ENCODE data around the gene HSPA4. TPM values are rescaled to one million over a fixed set of nuclear protein-coding genes. Genes with fewer than 3 reads are reported as not detected.
"Not testable (repeated sequence)": the region's sequence is repeated elsewhere in the genome, so short reads cannot be mapped to it uniquely, and the experiment has no call there.

Gene HSPA4
- polyA plus RNA-seq, 12 donors = 55.1 to 102 (median 89.8) TPM; not detected in 1

DNA sequence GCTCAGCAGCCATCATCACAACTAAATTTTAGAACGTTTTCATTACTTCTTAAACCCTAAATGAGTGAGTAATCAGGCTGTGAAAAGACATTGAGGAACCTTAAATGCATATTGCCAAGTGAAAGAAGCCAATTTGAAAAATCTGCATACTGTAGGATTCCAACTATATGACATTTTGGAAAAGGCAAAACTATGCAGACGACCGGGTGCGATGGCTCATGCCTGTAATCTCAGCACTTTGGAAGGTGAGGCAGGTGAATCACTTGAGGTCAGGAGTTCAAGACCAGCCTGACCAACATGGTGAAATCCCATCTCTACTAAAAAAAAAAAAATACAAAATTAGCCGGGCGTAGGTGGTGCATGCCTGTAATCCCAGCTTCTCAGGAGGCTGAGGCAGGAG, 33.4 kb downstream of the HSPA4 start:
- not testable (repeated sequence) for DNase-seq

DNA sequence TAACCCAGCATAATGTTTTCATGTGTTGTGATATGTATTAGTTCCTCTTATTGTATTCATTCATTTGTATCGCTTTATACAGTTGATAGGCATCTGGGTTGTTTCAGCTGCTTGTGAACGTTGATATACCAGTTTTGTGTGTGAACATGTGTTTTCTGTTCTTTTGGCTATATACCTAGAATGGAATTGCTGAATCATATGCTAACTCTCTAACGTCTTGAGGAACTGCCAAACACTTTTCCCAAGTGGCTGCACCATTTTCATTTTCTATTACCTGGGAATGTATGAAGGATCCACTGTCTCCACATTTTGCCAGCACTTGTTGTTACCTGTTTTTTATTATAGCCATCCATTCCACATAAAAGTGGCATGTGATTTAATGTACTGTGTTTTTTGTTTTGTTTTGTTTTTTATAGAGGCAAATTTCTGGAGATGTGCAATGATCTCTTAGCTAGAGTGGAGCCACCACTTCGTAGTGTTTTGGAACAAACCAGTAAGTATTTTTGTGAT, 34.6 kb downstream of the HSPA4 start:
- no peak for DNase-seq

DNA sequence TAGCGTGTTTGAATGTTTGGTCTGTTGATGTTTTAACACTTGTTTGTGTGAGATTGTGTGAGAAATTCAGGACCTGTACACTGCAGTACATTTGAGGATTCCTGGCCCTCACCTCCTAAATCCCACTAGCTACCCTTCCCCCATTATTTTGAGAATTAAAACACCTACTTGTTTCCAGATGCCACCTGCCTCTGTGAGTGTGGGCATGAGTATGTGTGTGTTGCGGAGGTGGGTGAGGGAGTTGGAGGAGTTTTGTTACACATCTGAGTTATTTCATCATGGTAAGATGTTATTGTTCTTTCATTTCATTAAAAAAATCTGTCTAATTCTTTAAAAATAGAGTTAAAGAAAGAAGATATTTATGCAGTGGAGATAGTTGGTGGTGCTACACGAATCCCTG, 36.3 kb downstream of the HSPA4 start:
- no peak for DNase-seq

DNA sequence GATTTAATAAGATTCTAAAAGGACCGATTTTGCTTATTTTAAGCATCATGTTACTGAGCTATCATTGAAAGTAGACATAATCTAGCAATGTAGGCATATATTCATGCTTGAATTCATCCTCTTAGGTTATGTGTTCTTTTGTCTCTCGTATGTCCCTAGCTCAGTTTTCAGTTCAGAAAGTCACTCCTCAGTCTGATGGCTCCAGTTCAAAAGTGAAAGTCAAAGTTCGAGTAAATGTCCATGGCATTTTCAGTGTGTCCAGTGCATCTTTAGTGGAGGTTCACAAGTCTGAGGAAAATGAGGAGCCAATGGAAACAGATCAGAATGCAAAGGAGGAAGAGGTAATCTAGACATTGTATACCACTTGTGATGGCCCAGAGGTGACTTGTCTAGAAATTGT, 39.2 kb downstream of the HSPA4 start:
- no peak for DNase-seq

DNA sequence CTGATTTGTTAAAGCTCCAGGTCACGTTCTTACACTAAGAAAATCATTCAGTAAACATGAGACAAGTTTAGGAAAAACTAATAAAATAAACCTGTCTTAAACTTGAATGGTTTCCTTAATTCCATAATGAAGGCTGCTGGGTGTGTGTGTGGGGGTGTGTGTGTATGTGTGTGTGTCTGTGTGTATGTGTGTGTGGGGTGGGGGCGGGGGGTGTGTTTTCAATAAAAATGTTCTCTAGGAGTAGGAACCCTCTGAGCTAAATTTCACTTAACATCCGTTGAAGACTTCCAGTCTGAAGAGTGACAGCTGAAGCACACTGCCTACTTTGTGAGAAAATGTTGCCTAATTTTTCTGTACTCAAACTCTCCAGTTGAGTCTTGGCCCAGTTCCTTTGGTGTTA, 54.5 kb downstream of the HSPA4 start:
- no peak for DNase-seq

DNA sequence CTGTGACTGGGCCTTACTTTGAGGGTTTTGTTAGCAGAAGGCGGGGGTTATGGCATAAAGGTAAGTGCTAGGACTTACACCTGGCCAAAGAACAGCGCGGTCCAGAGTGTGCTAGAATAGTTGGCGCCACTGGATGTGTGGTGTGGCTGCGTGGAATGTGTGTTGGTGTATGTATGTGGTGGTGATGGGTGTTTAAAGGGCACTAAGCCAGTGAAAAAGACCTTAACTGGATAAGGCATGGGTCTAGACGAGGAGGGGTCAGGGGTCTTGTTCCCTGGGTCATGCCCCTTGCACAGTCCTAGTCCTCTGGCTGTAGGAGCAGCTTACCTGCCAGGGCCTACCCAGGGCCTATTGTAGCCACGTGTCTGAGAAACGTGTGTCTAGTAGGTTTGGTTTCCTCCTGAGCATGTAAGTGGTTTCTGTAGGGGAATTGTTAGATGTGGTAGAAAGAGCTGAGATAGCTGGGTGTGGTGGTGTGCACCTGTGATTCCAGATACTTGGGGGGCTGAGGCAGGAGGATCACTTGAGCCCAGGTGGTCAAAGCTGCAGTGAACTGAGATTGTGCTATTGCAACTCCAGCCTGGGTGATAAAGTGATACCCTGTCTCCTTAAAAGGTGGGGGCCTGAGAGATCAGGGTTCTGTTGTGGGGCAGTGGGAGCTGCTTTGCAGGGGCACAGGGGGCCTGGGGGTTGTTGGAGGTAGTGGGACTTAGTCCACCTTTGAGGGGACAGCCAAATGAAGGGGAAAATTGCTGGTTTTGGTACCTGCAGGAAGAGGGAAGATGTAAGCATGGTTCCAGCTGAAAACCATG, 55.2 kb downstream of the HSPA4 start:
- DNase-seq = no peak

DNA sequence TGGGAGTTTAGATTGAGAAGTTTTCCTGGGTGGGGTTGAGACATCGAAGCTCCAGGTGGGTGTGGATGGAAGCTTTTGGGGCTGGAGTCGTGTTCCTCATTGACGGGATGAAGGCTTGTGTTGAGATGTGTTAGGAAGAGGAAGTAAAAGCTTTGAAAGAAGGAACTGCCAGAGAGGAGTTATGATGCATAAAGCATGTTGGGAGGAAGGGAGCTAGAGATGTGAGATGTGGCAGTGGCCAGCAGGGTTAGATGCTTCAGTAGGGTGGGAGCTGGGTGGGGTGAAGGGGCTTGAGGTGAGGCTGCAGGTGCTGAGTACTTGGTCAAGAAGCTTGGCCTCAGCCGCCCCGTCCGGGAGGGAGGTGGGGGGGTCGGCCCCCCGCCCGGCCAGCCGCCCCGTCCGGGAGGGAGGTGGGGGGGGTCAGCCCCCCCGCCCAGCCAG, 56.7 kb downstream of the HSPA4 start:
- no peak for DNase-seq

DNA sequence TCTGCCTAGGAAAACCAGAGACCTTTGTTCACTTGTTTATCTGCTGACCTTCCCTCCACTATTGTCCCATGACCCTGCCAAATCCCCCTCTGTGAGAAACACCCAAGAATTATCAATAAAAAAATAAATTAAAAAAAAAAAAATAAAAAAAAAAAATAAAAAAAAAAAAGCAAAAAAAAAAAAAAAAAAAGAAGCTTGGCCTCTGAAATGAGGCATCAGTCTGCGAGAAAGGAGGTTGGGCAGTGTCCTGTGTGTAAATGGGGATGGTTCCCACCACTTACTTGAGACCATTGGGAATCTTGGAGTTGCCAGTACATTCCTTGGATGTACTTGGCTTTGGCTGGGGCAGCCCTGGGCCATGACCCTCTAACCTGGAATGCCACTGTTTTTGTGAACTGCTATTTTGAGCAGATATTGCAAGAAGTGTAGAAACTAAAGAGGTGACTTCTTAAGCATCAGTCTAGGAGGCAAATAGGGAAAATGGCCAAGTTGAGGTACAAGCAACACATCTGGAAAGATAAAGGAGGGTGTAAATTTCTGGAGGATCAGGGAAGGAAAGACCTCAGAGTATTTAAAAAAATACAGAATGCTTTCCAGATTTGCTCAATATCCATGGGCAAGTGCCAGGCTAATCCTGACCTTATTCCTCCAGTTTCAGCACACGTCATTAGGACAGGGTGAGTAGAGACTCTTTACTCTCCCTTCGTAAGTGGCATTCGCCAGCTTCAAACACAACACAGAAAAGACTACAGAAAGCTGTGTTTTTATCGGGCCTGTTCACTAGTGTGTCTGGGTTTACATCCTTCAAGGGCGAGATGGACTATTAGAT, 58.1 kb downstream of the HSPA4 start:
- no peak for DNase-seq

DNA sequence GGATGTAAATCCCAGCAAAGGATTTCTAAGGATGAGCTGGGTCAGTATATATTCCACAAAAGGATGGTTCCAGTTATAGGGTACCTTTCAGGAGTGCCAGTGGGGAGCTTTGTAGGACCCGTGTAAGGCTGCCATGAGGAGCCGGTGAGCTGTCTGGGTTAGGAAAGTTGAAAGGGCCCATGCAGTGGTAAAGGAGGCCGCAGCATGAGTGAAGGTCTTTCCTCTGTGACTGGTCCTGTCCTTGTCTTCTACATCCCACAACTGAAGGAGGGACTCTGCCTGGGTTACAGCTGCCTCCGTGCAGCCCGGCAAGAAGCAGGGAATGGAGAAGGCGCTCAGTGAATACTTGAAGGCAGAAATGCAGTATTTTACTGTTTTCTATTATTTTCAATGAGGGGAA, 58.9 kb downstream of the HSPA4 start:
- no peak for DNase-seq

DNA sequence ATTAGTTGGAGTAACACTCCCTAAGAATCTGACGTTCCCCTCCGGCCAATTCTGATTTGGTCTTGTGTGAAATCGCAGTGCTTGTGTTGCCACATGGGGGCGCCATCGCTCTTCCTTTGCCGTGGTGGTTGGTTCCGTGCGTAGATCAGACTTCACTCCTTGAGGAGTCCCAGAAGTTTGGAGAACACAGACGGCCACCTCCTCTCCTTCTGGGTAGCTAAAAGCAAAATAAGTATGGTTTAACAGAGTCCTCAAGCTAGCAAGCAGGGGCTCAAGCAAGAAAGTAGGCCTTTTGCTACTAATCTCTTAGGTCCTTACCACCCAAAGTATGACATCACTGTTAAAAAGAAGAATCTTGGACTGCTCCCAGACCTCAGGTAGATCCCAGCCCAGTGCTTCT, 59.5 kb downstream of the HSPA4 start:
- peak; percentile 89 for DNase-seq

DNA sequence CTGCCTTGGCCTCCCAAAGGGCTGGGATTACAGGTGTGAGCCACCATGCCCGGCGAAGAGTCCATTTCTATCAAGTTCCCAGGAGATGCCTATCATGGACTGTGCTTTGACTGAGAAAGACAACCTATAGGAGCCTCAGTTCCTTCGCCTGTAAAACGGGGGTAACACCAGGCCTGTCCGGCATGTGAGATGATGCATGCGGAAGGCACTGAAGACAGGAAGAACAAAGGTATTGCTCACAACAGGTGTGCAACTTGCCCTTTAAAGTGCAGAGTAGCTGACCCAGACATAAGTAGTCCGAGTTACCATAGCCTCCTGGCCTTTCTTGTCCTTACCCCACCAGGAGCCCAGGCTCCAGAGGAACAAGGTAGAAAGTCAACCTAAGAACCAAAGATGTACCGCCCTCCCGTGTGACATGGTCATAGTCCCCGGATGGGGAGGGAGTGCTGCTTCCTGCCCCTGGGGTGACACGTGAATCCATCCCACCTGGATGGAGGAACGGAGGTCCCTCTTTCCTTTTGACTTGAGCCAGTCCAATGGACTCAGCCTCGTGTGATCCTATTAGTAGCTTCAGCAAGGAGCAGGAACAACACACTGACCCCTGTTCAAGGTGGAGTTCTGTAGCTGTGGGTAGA, 60.3 kb downstream of the HSPA4 start:
- DNase-seq = no peak

DNA sequence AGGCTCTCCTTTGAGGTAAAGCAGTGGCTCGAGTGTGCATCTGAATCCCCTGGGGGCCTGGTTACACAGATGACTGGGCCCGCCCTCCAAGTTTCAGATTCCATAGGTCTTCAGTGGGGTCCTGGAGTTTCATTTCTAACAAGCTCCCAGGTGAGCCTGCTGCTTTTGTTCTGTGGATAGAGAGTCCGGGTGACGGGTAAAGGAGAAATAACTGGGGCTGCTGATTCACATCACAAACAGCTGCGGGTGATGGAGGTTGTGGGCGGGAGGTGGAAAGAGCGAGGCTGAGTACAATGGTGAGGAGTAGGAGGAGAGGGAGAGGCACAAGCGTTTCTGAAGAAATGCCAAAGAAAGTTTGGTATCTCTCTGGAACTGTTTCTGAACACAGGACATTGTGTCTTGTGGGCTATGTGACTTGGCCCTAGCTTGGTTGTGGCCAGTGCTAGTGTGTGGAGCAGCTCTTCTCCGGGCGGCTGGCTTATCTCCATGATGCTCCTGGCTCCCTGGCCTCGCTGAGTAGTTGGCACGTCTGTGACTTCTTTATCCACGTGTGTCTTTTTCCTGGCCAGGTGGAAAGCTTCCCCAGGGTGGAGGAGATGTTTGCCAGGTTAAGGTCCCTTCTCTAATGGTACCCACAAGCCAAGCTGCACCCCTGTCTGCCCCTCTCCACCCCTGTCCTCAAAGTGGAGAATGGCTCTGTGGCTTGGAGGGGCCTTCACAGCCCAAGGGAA, 61.7 kb downstream of the HSPA4 start:
- DNase-seq = no peak

DNA sequence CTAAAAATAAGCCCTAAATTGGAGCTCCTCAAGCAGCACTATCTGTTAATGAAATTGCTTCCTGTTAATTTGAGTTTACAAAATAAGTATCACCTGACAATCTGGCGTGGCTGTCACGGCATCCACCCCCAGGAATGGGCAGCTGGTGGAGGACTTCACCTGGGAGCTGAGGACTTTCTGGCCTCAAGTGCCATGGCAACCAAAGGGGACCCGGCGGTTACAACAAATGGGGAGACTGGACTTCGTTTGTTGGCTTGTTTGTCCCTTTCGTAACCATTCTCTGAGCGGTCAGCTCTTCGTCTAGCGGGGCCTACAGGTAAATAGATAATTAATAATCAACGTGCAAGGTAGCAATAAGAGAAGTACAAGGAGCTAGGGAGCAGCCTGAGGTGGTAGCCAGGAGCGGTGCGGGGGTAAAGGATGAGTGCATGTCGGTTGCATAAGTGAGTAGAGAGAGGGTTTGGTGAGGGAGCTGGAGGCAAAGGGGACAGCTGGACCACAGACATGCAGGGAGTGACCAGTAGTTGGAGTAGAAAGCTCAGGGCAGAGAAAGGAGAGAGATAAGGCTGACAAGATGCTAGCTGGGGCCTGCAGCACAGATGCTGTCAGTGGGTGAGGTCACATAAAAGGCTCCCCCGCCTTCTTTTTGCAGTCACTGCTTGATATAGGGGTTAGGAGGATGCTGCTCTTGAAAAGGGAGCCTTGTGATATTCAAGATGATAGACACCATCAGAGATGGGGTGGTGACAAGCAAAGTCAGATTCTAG, 62.5 kb downstream of the HSPA4 start:
- no peak for DNase-seq

DNA sequence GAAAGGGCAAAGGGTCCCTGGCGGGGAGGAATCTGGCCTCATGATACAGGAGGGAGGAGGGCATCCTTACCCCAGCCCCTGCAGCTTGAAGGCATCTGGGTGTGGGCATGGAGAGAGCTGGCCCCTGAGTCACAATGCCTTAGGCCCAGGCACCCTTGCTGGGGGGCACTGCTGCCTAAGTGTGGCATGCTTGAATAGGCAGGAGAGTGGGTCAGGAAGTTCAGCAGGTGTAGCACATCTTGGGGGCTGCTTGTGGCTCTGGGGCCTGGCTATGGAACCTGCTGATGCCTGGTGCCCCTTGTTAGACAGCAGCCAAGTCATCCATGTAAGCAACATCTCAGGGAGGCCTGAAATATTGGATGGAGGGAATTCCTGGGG, 63.1 kb downstream of the HSPA4 start:
- DNase-seq = no peak

DNA sequence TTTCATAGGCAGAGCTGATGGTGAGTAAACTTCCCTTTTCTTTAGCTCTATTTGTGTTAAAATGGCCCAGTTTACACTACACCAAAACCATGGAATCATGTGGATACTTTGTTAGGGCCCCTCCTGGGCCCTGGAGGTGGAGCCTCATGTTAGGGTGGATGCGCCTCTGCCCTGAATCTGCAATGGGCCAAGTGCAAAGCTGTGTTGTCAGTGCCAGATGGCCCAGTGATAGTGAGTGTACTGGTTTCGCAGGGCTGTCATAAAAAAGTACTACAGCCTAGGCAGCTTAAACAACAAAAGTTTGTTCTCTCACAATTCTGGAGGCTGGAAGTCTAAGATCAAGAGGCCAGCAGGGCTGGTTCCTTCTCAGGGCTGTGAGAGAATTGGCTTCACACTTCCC, 64.8 kb downstream of the HSPA4 start:
- DNase-seq = no peak

DNA sequence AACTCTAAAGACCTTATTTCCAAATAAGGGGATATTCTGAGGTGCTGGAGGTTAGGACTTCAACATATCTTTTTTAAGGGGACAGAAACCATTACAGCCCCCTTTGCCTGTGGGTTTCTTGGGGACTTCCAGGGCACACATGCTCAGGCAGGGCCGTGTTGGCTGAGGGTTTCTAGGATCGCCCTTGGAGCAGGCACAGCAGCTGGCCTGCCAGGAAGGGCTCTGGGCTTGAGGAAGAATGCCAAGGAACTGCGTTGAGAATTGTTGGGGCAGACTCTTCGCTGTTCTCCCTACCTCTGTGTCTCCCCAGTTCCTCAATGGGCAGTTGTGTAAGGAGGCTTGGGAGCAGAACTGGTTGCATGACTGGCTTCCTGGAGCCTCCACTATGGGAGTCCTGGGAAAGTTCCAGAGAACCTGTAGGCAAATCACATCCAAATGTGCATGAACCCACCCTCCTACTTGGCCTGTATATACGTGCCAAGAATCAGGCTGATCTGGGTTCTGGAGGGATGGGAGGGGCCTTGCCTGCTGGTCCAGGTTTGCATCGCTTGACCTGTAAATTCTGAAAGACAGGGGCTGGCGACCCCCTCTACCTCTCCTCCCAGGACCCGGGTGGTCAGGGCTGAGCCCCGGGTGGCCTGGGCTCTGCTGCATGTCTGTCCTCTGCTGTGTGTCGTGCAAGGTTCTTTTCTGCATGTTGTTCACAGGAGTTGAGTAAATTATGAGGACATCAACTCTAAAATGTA, 65.5 kb downstream of the HSPA4 start:
- DNase-seq = no peak

DNA sequence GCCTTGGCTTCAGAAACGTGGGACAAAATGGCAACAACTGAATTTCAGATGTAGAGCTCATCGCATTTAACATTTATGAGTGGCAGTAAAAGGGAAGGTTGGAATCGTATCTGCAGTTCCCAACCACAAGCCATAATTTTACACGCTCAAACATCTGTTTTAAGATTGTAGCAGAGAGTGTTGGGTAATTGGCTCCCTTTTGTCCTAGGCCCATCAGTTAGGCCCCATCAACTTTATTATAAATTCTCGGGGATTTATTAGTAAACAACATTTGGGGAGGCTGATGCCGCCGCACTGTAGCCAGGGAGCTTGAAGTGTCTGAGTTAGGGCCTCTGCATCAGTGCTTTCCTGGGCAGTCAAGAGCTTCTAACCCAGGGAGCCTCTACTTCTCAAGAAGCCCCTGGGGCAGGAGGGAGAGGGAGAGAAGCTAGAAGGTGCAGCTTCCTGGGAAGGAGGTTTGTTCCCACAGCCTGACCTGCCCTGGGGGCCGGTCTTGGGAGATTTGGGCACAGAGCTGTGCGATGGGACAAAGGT, 66.2 kb downstream of the HSPA4 start:
- DNase-seq = no peak

DNA sequence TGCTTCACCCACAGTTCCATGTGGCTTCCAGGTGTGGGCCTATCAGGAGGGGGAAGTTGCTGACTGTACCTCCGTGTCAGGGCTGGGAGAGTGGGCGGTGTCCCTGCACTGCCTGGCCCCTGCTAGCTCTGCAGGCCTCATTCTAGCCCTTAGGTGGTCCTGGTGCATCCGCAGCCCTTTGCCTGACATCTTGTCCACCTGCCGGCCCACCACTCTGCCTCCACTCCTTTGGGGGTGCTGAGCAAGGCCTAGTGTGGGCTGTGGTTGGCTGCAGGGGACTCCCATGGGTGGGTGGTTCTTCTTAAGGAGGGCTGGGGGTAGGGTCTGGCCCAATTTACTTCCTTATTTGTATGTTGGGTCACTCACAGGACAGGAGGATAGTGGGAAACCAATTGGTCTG, 66.9 kb downstream of the HSPA4 start:
- DNase-seq = no peak

DNA sequence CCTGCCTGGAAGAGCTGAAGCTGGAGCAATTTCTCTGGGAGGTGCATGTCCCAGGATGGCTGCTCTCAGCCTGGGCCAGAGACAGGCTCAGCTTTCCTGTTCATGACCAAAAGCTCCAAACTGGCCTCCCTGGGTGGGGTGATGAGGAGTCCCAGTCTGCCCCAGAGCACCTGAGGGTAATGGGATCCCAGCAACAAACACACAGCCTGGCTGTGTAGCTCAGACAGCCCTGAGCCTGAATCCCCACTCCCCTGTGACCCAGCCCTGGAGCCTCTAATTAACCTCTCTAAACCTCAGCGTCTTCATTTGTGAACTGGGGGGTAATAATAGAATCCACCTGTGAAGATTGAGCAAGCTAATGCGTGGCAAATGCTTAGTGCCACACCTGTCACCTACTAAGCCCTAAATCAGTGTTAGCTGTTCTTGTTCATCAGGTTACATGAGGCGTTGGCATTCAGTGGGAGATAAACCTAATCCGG, 67.5 kb downstream of the HSPA4 start:
- DNase-seq = no peak

Measured in muscle of arm (tissue), 12 donors.